ENCODE results near the gene CPNE6. TPM values are rescaled to one million over a fixed set of nuclear protein-coding genes. Genes with fewer than 3 reads are reported as not detected.

Gene CPNE6
- total RNA-seq, 2 experiments from 2014 or later, result not detected

GRCh38 chr14:24079491-24080141 is 8.3 kb downstream of the CPNE6 start:
- no peaks in the 10 kb centered on the region for H4K20me1 ChIP-seq (ENCODE audit: insufficient read depth, low read length)
- H2AFZ ChIP-seq (ENCODE audit: low read length), result peak overlapping the region; percentile 77; the same call in 1 of the 2 replicates
- no TSS peak for BruUV-seq (replicated peaks)
- TF ChIP-seq EZH2phosphoT487 (IDR thresholded peaks at IDR 0.05; ENCODE audit: borderline replicate concordance, low read depth, low read length), result no peak
- no peak for TF ChIP-seq CTCF (conservative IDR thresholded peaks at IDR 0.05; ENCODE audit: low read length)
- no peaks in the 10 kb centered on the region for H3K36me3 ChIP-seq (ENCODE audit: insufficient read depth, low read length)
- H3K4me2 ChIP-seq (ENCODE audit: low read length), result peak overlapping the region; percentile 72
- H3K4me1 ChIP-seq (ENCODE audit: insufficient read depth, low read length, poor library complexity, severe bottlenecking), result peaks cover 33% of the 10 kb centered on the region
- no peak overlapping the region for H3K4me3 ChIP-seq (ENCODE audit: low read depth, low read length, poor library complexity, severe bottlenecking)
- no peaks in the 10 kb centered on the region for H3K9me2 ChIP-seq (ENCODE audit: insufficient read depth, low read length)
- H3K9me3 ChIP-seq (ENCODE audit: low read length), result no peaks in the 10 kb centered on the region
- ChIA-PET CTCF (ENCODE audit: unreplicated experiment) (interaction anchor here (0.6 to 1.7 kb wide), 3 partner anchors 15 to 77 kb away, joined by 5 to 9 read pairs (median 6); partner anchors contain the start of gene PCK2), POLR2A (interaction anchor here (0.8 to 3.9 kb wide), 6 partner anchors 9 to 62 kb away, joined by 3 to 40 read pairs (median 4); partner anchors contain the start of genes CPNE6, EMC9 and PCK2)
- intact Hi-C loops (cut with micrococcal nuclease; ENCODE audit: unreplicated experiment), result no loop called here
- no peak for DNase-seq (ENCODE audit: low spot score)
- H3K27ac ChIP-seq (ENCODE audit: low read depth, low read length, poor library complexity, severe bottlenecking), result no peak overlapping the region
- H3K79me2 ChIP-seq (ENCODE audit: insufficient read depth, low read depth, low read length), result no peaks in the 10 kb centered on the region

GRCh38 chr14:24080142-24080530 is 8.8 kb downstream of the CPNE6 start:
- TF ChIP-seq CTCF (conservative IDR thresholded peaks at IDR 0.05; ENCODE audit: low read length), result no peak
- no peak for TF ChIP-seq EZH2phosphoT487 (IDR thresholded peaks at IDR 0.05; ENCODE audit: borderline replicate concordance, low read depth, low read length)
- H3K9me3 ChIP-seq (ENCODE audit: low read length), result no peaks in the 10 kb centered on the region
- no TSS peak for BruUV-seq (replicated peaks)
- peak overlapping the region; percentile 71 for H3K4me3 ChIP-seq (ENCODE audit: low read depth, low read length, poor library complexity, severe bottlenecking)
- H3K9me2 ChIP-seq (ENCODE audit: insufficient read depth, low read length), result no peaks in the 10 kb centered on the region
- no peaks in the 10 kb centered on the region for H3K79me2 ChIP-seq (ENCODE audit: insufficient read depth, low read depth, low read length)
- ChIA-PET POLR2A (interaction anchor here (0.8 to 3.9 kb wide), 10 partner anchors 10 to 150 kb away, joined by 3 to 40 read pairs (median 4); partner anchors contain the start of genes CPNE6, DCAF11, EMC9 and NRL), CTCF (ENCODE audit: unreplicated experiment) (interaction anchor here (1.4 to 1.7 kb wide), 2 partner anchors 15 to 28 kb away, joined by 5 to 6 read pairs; partner anchors contain the start of gene PCK2)
- peaks cover 32% of the 10 kb centered on the region for H3K4me1 ChIP-seq (ENCODE audit: insufficient read depth, low read length, poor library complexity, severe bottlenecking)
- H2AFZ ChIP-seq (ENCODE audit: low read length), result peak overlapping the region; percentile 77; the same call in 1 of the 2 replicates
- DNase-seq (ENCODE audit: low spot score), result no peak
- no peaks in the 10 kb centered on the region for H3K36me3 ChIP-seq (ENCODE audit: insufficient read depth, low read length)
- no peak overlapping the region for H3K27ac ChIP-seq (ENCODE audit: low read depth, low read length, poor library complexity, severe bottlenecking)
- H4K20me1 ChIP-seq (ENCODE audit: insufficient read depth, low read length), result no peaks in the 10 kb centered on the region
- intact Hi-C loops (cut with micrococcal nuclease; ENCODE audit: unreplicated experiment), result no loop called here
- peak overlapping the region; percentile 72 for H3K4me2 ChIP-seq (ENCODE audit: low read length)

Measured in OCI-LY7 (cell line).